Glutamatergic neuron (in vitro differentiated cells): ENCODE results near the gene SENP6. TPM values are rescaled to one million over a fixed set of nuclear protein-coding genes. Genes with fewer than 3 reads are reported as not detected.
A peak's percentile ranks its signal among the peaks of the same experiment; 100 is the strongest.

ENCODE experiments used
- DNase-seq: peaks from one replicate; pipeline ENCODE4 v3.0.0; 2022
- H3K27ac Mint-ChIP-seq: one replicate; pipeline ENCODE4 v1.8.0; 2020; ENCODE audit warnings: mild to moderate bottlenecking, mixed read lengths, inconsistent platforms; ENCODE audit not compliant: unreplicated experiment
- H3K27me3 Mint-ChIP-seq: one replicate; pipeline ENCODE4 v1.8.0; 2020; ENCODE audit warnings: mild to moderate bottlenecking, moderate library complexity, mixed read lengths, inconsistent platforms; ENCODE audit not compliant: unreplicated experiment
- H3K36me3 Mint-ChIP-seq: one replicate; pipeline ENCODE4 v1.8.0; 2020; ENCODE audit warnings: mild to moderate bottlenecking, mixed read lengths, inconsistent platforms; ENCODE audit not compliant: unreplicated experiment
- H3K4me1 Mint-ChIP-seq: one replicate; pipeline ENCODE4 v1.8.0; 2020; ENCODE audit warnings: mild to moderate bottlenecking, low read depth, mixed read lengths, inconsistent platforms; ENCODE audit not compliant: unreplicated experiment
- H3K4me3 Mint-ChIP-seq: one replicate; pipeline ENCODE4 v1.8.0; 2020; ENCODE audit warnings: mild to moderate bottlenecking, mixed read lengths, inconsistent platforms; ENCODE audit not compliant: unreplicated experiment
- H3K9me3 Mint-ChIP-seq: one replicate; pipeline ENCODE4 v1.8.0; 2020; ENCODE audit warnings: mild to moderate bottlenecking, moderate library complexity, mixed read lengths, inconsistent platforms; ENCODE audit not compliant: unreplicated experiment
- total RNA-seq: library from RNA; stranded (reverse); fragmentation: NEBNext Ultra II Directional; extraction: Animal tissue kit (Norgen Biotek cat#: 25700); gene quantifications from one replicate; pipeline ENCODE4 v1.2.1, GENCODE V29; 2021; ENCODE audit not compliant: unreplicated experiment
- TF ChIP-seq, protein P1 (sequence below): fragments of 200-600 bp; sonication (generic); IDR thresholded peaks from one replicate; pipeline ENCODE4 v1.5.0; 2021; ENCODE audit not compliant: partially characterized antibody, unreplicated experiment

The SENP6 gene
- total RNA-seq, 1 donor from 2014 or later = 113 TPM

- Mint-ChIP-seq H3K36me3 (peaks cover 4% of the 10 kb centered on the region), H3K4me3 (no peak overlapping the region), H3K27ac (no peak overlapping the region), H3K27me3 (no peaks in the 10 kb centered on the region), H3K9me3 (peaks cover 3% of the 10 kb centered on the region), H3K4me1 (peaks cover 4% of the 10 kb centered on the region)
- no peak for DNase-seq
- TF ChIP-seq, protein P1, sequence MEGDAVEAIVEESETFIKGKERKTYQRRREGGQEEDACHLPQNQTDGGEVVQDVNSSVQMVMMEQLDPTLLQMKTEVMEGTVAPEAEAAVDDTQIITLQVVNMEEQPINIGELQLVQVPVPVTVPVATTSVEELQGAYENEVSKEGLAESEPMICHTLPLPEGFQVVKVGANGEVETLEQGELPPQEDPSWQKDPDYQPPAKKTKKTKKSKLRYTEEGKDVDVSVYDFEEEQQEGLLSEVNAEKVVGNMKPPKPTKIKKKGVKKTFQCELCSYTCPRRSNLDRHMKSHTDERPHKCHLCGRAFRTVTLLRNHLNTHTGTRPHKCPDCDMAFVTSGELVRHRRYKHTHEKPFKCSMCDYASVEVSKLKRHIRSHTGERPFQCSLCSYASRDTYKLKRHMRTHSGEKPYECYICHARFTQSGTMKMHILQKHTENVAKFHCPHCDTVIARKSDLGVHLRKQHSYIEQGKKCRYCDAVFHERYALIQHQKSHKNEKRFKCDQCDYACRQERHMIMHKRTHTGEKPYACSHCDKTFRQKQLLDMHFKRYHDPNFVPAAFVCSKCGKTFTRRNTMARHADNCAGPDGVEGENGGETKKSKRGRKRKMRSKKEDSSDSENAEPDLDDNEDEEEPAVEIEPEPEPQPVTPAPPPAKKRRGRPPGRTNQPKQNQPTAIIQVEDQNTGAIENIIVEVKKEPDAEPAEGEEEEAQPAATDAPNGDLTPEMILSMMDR = no peak
Observed at GRCh38 chr6:75620381-75621304, 19.0 kb downstream of the SENP6 start.

GRCh38 chr6:75621846-75622245, 20.2 kb downstream of the SENP6 start:
- TF ChIP-seq, protein P1 = no peak
- Mint-ChIP-seq H3K27me3 (no peaks in the 10 kb centered on the region), H3K36me3 (peaks cover 4% of the 10 kb centered on the region), H3K4me3 (no peak overlapping the region), H3K27ac (no peak overlapping the region), H3K9me3 (peaks cover 3% of the 10 kb centered on the region), H3K4me1 (peaks cover 4% of the 10 kb centered on the region)
- no peak for DNase-seq

DNA sequence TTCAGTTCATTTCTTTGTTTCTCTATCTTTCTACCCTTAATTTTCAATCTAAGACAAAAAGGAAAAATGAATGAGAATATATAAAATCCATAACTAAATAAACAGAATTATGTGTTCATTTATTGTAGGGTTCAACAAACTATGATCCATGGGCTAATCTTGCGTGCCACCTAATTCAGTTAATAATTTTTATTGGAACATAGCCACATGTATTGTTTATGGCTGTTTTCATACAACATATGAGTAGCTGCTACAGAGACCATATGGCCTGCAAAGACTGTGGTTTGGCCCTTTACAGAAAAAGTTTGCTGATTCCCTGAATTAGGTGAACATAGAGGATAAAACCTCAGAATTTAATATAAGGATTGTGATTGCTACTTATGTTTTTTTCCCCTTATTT, 21.8 kb downstream of the SENP6 start:
- Mint-ChIP-seq H3K36me3 (no peaks in the 10 kb centered on the region), H3K9me3 (peaks cover 2% of the 10 kb centered on the region), H3K27me3 (no peaks in the 10 kb centered on the region), H3K4me1 (peaks cover 4% of the 10 kb centered on the region), H3K27ac (peak overlapping the region; percentile 73), H3K4me3 (no peak overlapping the region)
- DNase-seq = no peak
- TF ChIP-seq, protein P1 = no peak

- no peaks in the 10 kb centered on the region for H3K27me3 Mint-ChIP-seq
- H3K4me1 Mint-ChIP-seq = peaks cover 4% of the 10 kb centered on the region
- no peaks in the 10 kb centered on the region for H3K36me3 Mint-ChIP-seq
- H3K4me3 Mint-ChIP-seq = no peak overlapping the region
- DNase-seq = no peak
- no peaks in the 10 kb centered on the region for H3K9me3 Mint-ChIP-seq
- no peak overlapping the region for H3K27ac Mint-ChIP-seq
- TF ChIP-seq, protein P1 = no peak
Observed at GRCh38 chr6:75624335-75624734, 22.7 kb downstream of the SENP6 start.

GRCh38 chr6:75624988-75625387, 23.3 kb downstream of the SENP6 start:
- H3K4me3 Mint-ChIP-seq = no peak overlapping the region
- no peaks in the 10 kb centered on the region for H3K27me3 Mint-ChIP-seq
- TF ChIP-seq, protein P1 = no peak
- no peak overlapping the region for H3K27ac Mint-ChIP-seq
- no peaks in the 10 kb centered on the region for H3K9me3 Mint-ChIP-seq
- peaks cover 4% of the 10 kb centered on the region for H3K4me1 Mint-ChIP-seq
- no peak for DNase-seq
- H3K36me3 Mint-ChIP-seq = no peaks in the 10 kb centered on the region
